Measurements from ENCODE around the gene SFXN1.
A peak's percentile ranks its signal among the peaks of the same experiment; 100 is the strongest.

SFXN1 gene

DNA sequence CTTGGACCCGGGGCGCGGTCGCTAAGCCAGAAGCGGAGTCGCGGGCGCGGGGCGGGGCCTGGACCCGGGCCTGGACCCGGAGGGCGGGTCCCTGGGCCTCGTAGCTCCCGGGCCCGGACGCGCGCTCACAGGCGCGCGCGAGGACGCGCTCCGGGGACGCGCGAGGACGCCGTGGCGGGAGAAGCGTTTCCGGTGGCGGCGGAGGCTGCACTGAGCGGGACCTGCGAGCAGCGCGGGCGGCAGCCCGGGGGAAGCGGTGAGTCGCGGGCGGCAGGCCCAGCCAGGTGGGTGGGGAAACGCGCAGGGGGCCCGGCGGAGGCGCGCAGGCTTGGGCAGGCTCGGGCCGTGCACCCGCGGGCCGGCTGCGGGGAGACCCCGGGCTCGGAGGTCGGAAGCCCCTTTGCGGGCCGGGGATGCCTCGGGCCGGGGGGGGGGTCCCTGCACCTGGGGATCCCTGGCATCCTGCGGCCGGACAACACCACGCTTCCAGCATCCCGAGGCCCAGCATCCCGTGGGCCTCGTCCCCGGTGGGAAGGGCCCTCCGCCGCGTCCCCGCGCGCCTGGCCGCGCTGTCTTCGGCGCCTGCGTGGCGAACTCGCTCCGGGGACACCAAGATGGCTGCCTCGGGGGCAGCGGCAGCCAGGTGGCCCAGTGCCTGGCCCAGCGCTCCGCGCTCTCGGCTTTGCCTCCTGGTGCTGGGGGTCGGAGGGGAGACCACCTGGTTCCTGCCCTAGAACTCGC lies at the start of gene SFXN1:
Gene SFXN1 (plus strand): TSS at position 177 of the 741 bp plus-strand sequence. CDS start 13,544 bp downstream, outside the sequence.
- TF ChIP-seq EGR1 (IDR thresholded peaks at IDR 0.05) (0 out of 2 replicates have a peak, but pooled peaks have one; percentile 4), TAF1 (IDR thresholded peaks at IDR 0.05; ENCODE audit: low read depth) (peak; percentile 85), RAD21 (IDR thresholded peaks at IDR 0.05; ENCODE audit: low read depth) (no peak), REST (IDR thresholded peaks at IDR 0.05; ENCODE audit: low read depth) (no peak), ZBTB7A (IDR thresholded peaks at IDR 0.05; ENCODE audit: low read depth) (peak; percentile 41; the same call in 1 of the 2 replicates), FOXM1 (IDR thresholded peaks at IDR 0.05; ENCODE audit: borderline replicate concordance, low read depth) (no peak), YY1 (IDR thresholded peaks at IDR 0.05; ENCODE audit: low read depth) (peak; percentile 91)
- TF ChIP-seq, protein P1, sequence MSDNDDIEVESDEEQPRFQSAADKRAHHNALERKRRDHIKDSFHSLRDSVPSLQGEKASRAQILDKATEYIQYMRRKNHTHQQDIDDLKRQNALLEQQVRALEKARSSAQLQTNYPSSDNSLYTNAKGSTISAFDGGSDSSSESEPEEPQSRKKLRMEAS (IDR thresholded peaks at IDR 0.05): peak; percentile 71

GRCh38 chr5:175434800-175435199 lies 43.6 kb upstream of the SFXN1 start:
- TF ChIP-seq, protein P2, sequence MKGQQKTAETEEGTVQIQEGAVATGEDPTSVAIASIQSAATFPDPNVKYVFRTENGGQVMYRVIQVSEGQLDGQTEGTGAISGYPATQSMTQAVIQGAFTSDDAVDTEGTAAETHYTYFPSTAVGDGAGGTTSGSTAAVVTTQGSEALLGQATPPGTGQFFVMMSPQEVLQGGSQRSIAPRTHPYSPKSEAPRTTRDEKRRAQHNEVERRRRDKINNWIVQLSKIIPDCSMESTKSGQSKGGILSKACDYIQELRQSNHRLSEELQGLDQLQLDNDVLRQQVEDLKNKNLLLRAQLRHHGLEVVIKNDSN (IDR thresholded peaks at IDR 0.05): no peak
- TF ChIP-seq EP300 (IDR thresholded peaks at IDR 0.05; ENCODE audit: borderline replicate concordance) (no peak), FOXM1 (IDR thresholded peaks at IDR 0.05; ENCODE audit: borderline replicate concordance, low read depth) (no peak), CREB1 (IDR thresholded peaks at IDR 0.05; ENCODE audit: low read depth) (no peak), NFIC (IDR thresholded peaks at IDR 0.05) (no peak), CEBPB (IDR thresholded peaks at IDR 0.05) (no peak), ZBTB7A (IDR thresholded peaks at IDR 0.05; ENCODE audit: low read depth) (no peak), TCF12 (IDR thresholded peaks at IDR 0.05; ENCODE audit: low read depth) (no peak), TEAD4 (IDR thresholded peaks at IDR 0.05) (no peak), TAF1 (IDR thresholded peaks at IDR 0.05; ENCODE audit: low read depth) (no peak), EGR1 (IDR thresholded peaks at IDR 0.05) (no peak), RAD21 (IDR thresholded peaks at IDR 0.05; ENCODE audit: low read depth) (no peak), YY1 (IDR thresholded peaks at IDR 0.05; ENCODE audit: low read depth) (no peak)
- TF ChIP-seq, protein P1 (IDR thresholded peaks at IDR 0.05): no peak

DNA sequence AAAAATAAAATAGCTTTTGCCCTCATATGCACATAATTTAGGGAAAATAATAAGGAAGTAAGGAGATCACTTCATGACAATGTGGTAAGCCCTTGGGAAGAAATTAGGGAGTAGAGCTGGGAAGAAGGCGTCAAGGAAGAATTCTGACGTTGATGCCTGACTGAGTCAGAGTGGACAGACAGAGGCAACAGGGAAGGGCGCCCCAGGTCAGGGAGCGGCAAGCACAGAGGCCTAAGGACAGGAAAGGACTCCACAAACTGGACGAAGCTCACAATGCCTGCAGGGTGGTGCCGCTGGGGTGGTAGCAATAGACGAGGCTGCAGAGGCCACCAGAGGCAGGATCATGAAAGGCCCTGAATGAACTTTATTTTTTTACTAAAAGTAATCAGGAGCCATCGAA lies 42.0 kb upstream of the SFXN1 start:
- no peak for TF ChIP-seq ZBTB7A (IDR thresholded peaks at IDR 0.05; ENCODE audit: low read depth)

DNA sequence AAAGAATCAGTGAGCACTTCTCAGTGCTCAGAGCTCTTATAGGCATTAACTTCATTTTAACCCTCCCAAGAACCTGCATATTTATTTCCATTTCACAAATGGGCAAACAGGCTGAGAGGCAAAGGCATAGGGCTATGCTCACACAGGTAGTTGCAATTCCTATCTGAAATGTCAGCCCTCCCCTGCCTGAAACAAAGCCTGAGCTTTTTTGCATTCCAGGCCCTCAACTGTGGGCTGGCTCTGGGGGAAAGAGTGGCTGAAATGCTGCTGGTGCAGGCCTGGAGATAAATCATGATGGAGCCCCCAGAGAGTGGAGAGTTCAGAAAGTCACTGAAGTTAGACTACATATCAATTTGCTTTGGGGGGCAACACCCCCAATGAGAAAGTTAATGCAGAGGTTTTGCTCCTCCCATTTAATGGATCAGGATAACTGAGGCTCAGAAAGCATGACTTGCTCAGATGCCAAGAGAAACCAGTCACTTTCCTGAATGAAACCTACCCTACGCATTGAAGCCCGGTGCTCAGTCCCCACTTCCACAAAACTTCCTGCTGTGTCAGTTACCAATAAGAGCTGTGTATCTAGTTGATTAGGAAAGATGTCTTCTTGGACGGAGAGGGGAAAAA lies 40.0 kb upstream of the SFXN1 start:
- TF ChIP-seq, protein P1 (IDR thresholded peaks at IDR 0.05): no peak
- TF ChIP-seq TAF1 (IDR thresholded peaks at IDR 0.05; ENCODE audit: low read depth): no peak

- TF ChIP-seq FOXM1 (IDR thresholded peaks at IDR 0.05; ENCODE audit: borderline replicate concordance, low read depth): no peak
- TF ChIP-seq TAF1 (IDR thresholded peaks at IDR 0.05; ENCODE audit: low read depth): no peak
- TF ChIP-seq REST (IDR thresholded peaks at IDR 0.05; ENCODE audit: low read depth): no peak
These were observed 34.8 kb upstream of the SFXN1 start for GRCh38 chr5:175443514-175444059.

DNA sequence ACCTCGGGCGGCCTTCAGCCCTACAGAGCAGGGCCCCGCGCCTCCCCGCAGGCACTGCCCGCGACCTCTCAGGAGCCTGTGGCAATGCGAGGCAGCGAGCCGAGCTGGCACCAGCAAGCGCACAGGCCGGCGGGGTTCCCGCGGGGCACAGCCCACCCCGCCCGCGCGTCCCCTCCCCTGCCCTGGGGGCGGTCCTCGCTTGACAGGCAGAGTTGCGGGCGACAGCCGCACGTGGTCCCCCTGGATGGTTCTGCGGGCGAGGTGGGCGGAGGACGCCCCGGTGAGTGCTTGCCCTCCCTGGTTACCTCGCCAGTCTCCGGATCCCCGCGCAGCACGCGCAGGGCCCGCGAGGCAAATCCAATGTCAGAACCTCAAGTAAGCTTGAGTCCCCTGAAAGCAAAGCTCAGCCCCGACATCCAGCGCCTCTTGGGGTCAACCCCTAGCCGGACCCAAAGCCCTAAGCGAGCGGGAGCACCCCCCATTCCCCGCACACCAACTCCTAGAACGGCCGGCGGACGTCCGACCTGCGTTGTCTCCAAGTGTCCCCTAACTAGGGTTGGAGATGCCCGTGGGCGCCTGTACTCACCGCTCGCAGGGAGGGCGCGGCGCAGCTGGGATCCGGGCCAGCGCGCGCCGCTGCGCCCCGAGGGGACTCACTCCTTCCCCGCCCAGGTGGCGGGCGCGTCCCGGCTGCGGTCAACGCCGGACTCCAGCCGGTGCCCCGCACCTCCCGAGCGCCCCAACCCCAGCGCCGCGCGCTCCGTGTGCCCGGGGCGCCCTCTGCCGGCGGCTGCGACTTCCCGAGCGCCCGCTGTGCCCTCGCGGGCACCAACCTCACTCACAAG lies 34.1 kb upstream of the SFXN1 start, which contains the start of gene DRD1:
Gene DRD1 (minus strand): TSS at position 123 of the 845 bp plus-strand sequence. CDS start 1,083 bp downstream, outside the sequence.
- TF ChIP-seq, protein P2 (IDR thresholded peaks at IDR 0.05): no peak
- TF ChIP-seq YY1 (IDR thresholded peaks at IDR 0.05; ENCODE audit: low read depth) (no peak), RAD21 (IDR thresholded peaks at IDR 0.05; ENCODE audit: low read depth) (peak; percentile 63; the same call in 1 of the 2 replicates)

Data from Ishikawa (cell line).